GM19455 (cell line): ENCODE measurements around the gene PLCG2.

Source experiments
- ATAC-seq: cut with Tn5 transposase; IDR thresholded peaks from one replicate; pipeline ENCODE4 v1.9.1; 2021; ENCODE audit not compliant: unreplicated experiment

Gene PLCG2

DNA sequence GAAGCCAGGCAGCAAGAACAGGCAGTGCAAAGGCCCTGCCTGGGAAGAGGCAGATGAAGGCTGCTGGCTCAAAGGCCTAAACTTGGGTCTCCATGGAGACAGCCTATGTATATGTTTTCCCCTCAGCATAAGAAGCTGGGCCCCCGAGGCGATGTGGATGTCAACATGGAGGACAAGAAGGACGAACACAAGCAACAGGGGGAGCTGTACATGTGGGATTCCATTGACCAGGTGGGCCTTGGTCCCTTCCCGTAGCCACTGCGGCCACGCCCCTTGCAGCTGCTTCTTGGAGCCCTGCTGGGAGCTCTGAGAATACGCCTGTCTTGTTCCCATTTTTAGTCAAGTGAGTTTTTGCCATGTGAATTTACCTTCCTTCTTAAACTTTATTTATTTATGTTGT lies 126.2 kb downstream of the PLCG2 start:
- ATAC-seq: no peak

DNA sequence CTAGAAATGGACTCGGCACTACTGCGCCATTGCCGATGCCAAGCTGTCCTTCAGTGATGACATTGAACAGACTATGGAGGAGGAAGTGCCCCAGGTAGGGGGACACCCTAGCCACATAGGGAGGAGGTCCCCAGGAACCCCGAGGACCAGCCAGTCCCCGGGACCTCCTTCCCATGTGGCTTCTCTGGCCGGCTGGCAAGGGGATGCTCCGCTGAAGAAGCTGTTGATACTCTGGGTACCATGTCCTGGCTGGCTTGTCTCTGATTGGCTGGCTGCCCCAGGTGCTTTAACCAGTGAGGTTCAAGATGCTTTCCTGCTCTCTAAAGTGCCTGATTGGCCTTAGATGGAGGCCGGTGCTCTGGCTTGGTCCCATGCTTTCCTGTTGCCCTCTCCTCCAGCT lies 128.6 kb downstream of the PLCG2 start:
- ATAC-seq: no peak

DNA sequence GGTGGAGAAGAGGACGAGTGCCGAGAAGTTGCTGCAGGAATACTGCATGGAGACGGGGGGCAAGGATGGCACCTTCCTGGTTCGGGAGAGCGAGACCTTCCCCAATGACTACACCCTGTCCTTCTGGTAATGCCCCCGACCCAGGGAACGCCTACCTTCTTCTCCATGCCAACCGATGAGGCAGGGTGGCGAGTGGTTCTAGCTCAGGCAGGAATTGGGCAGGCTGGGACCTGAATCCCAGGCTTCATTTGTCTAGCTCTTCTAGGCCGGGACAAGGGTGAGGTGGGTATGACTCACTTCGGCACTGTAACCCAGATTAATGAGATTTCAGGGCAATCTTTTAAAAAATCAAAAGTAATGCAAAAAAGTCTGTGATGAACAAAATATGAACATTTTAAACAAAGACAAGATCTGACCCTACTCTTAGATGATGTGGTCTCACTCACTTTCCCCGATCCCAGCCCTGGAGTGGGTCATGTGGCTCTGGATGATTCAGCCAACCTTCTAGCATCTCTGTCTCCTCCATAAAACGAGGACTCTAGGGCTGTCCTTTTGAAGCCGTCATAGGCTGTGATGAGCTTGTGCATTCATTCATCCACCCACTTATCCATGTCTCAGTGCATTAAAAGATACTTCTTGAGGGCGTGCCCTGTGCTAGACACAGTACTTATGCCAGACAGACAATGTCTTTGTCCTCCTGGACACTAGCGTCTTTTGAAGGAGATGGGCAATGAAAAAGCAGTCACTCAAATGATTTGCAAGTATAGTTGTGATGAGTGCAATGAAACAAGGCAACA lies 129.6 kb downstream of the PLCG2 start:
- ATAC-seq: no peak

- no peak for ATAC-seq
Observed at GRCh38 chr16:81910366-81910885, 131.3 kb downstream of the PLCG2 start.

DNA sequence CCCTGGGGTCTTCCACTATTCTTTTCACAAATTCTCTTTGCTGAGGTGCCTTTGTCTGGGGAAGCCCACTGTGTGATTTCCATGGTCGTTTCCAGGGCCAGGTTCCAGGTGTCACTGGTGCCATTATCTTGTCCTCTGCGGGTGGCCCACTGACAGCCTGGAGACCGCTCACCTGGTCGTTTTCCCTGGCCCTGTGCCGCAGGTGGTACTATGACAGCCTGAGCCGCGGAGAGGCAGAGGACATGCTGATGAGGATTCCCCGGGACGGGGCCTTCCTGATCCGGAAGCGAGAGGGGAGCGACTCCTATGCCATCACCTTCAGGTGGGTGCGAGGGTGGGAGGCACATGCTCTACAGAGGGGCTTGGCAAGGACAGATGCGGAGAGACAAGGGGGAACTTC lies 133.3 kb downstream of the PLCG2 start:
- no peak for ATAC-seq

DNA sequence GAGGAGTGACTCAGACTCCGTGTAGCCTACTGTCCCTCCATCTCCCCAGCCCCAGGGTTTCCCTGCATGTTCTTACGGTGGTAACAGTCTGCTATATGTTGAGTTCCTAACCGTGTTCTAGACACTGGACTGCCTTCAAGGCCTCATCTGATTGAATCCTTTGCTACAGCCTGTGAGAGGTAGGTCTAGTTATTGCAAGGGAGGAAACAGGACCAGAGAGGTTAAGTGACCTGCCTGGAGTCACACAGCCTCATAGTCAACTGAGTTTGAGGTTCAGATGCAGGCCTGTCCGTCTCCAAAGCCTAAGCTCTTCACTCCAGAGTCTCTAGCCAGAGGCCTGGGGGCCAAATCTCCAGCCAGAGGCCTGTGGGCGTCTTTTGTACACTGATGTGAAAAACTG lies 134.1 kb downstream of the PLCG2 start:
- ATAC-seq: no peak

- ATAC-seq: no peak
Observed at GRCh38 chr16:81917375-81917774, 138.3 kb downstream of the PLCG2 start.

DNA sequence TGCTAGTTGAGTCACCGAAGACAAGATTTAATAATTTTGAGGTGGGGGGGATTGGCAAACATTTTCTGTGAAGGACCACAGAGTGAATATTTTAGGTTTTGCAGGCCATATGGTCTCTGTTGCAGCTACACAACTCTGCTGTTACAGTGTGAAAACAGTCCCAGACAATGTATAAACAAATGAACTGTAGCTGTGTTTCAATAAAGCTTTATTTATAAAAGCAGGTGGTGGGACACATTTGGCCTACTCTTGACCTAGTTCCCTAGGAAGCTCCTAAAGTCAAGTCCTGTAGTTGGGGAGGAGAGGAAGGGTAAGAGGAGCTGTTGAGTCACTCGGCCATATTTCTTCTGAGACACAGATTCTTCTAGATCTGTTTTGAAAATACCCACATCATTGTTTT lies 139.8 kb downstream of the PLCG2 start:
- ATAC-seq: no peak

DNA sequence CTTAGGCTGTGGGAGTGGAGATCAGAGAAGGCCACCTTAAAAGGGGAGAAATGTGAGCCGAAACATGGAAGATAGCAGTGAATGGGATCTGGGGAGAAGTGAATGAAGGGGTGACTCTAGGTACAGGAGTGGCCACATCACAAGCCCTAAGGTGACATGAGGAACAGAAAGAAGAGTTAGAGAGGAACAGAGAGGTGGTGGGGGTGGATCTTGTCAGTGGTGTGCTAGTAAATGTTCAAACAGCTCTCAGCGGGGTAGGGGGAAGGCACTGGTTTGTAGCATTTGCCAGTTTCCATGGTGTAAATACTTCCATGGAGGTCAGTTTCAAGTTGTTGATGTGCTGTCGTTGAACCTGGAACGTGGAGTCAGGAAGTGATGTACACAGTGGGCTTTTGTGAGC lies 141.4 kb downstream of the PLCG2 start:
- no peak for ATAC-seq

DNA sequence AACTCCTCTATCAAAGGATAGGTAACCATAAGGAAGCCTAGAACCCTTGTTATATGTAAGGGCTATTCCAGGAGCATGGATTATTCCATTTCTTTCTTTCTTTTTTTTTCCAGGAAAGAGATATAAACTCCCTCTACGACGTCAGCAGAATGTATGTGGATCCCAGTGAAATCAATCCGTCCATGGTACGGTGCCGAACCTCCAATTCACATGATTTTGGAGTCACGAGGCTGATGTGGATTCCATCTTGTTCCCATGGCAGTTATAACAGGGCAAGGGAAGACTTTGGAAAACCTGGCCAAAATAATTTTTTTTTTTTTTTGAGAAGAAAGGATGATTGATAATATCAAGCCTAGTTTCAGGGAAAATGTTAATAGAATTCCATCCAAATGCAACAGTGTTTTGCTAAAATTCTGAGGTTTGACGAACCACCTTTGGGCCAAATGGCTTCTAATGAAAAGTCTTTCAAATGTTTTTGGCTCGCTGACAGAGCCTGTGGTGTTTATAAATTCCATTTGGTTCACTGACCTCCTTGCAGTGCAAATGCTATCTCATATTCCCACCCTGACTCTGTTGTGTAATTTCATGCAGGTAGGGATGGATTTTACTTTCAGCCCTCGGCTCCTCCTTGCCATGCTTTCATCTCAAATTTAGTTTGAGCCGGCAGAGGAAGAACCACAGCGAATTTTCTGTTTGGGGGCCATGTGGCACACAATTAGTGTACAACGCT lies 142.2 kb downstream of the PLCG2 start:
- ATAC-seq: no peak

DNA sequence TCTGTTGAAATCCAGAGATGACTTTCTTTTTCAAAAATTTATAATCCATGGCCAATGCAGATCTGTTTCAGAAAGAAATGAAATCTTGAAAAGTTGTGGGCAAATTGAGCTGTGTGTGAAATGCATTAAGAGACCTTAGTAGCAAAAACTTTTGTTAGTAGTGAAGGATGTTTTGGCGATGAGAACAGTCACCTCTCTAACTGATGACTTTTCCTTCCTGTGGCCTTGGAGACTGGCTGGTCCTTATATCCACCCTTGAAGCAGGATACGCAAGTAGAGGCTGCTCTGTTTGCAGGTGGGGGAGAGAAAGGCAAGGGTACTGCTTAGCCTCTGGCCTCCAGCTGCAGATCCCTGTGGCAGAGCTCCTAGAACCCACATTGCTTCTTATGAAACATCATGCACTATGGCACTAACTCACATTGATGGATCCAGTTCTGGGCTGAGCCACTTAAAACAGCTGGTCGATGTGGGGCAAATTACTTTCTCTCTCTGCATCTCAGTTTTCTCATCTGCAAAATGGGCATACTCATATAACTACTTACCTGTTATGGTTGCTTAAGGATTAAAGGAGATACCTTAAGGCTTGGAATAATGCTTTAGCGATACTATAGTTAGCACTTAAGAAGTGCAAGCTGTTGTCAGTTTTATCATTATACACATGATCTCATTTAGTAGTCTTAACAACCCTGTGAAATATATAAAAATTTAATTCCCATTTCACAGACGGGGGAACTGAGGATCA lies 142.9 kb downstream of the PLCG2 start:
- no peak for ATAC-seq

DNA sequence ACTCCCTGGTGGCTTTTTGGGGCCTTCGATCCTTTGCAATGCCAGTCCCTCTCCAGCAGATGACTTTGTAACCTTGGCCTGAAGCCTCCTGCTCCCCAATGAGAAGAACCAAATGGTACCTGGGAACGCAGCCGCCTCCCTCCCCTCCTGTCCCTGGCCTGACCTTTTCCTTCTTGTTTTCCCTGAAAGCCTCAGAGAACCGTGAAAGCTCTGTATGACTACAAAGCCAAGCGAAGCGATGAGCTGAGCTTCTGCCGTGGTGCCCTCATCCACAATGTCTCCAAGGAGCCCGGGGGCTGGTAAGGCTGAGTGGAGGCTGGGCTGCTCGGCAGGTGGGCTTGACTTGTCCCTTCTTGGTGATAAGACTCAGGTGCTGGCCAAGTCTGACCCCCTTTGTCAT lies 144.2 kb downstream of the PLCG2 start:
- ATAC-seq: no peak

DNA sequence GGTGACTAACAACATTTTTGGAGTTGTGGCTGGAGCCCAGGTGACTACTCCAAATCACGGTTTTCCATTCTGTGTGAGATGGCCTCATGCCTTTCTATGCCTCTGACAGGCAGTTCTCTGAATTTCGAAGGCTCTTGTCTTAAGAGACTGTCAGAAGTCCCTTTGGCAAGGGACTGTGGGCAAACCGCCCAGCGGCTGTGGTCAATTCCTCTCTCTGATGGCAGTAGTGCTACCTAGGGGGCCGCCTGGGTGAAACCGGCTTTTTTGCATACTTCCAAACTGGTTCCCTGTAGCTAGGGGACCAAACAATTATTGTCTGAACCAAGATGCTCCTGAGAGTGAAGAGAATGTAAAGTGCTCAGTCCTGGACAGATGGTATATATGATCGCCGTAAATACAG lies 145.9 kb downstream of the PLCG2 start:
- no peak for ATAC-seq

DNA sequence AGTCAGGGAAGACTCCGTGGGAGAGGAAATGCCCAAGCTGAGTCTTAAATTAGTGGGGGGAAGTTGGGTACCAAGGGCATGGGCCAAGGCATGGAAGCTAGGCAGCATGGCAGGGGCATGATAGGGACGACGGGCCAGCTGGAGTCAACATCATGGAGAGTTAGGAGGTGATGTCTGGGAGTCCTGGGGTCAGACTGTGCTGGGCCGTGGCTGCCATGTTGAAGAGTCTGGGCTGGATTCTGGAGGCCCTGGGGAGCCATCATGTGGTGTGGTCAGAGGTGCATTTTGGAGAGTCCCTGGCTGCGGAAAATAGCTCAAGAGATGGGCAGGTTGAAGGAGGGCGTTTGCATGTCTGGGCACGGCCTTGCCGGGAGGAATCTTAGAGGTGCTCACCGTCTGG lies 146.9 kb downstream of the PLCG2 start:
- no peak for ATAC-seq

DNA sequence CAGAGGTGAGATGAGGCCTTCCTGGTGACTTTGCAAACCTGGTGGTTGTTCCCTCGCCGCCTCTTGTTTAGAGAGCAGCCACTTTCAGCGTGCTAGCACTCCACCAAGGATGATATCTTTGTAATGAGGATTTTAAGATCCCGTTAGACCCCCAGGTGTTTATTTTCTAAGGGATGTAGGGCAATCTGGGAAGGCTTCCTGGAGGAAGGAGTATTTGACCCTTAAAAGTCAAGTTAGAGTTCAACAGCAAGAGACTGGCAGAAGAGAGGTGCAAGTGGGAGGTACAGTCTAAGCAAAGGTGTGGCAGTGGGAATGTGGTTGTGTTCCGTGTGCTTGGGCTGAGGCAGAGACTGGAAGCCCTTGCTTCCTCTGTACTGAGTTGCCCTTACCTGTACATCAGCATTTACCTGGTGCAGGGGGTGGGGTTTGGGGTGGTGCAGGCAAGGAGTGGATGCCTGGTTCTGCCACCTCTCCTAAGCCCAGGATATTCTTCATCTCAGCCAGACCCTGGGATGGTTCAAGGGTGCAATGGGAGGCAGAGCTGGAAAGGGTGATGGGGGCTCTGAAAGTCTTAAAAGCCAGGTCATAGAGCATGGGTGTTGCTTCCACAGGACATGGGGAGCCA lies 148.6 kb downstream of the PLCG2 start:
- no peak for ATAC-seq

DNA sequence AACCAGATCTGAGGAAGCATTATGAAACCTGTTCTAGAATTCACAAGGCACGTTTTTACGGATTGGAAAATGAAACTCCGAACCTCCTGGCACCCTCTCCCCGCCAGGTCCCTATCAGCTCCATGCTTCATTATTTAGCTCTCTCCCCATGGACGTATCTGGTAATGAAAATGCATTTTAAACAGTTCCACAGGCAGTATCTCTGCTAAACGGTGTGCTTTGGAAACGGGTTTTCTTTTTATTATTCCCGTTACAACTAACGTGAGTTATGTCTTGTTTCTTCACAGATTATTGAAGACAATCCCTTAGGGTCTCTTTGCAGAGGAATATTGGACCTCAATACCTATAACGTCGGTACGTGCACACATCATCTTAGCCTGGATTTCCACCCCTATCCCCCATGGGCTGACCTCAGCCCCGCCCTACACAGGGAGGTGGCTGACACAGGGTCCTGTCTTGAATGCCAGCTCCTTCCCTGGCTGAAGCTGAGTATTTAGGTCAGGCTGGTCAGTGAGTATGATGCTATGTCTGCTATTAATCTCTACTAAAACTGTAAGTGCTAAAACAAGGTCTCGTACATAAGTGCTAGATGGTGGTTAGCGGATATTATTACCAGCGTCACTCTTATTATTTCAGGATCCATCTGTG lies 149.3 kb downstream of the PLCG2 start:
- ATAC-seq: no peak

DNA sequence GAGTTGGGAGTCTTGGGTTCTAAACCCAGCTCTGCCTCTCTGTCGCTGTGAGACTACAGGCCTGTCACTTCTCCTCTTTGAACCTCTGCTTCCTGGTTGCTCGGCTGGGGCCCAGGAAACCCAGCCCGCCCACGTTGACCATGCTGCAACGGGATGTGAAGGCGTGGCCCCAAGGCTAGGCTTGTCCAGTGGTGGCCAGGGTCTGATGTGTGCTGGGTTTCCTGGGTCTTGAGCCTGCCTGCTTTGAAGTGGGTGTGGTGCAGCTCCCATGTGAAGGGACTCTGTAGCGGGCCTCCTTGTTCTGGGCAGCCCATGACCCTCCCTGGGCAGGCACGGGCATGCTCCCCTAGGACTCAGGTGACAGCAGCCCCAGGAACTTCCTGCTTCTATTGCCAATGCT lies 149.9 kb downstream of the PLCG2 start:
- no peak for ATAC-seq

DNA sequence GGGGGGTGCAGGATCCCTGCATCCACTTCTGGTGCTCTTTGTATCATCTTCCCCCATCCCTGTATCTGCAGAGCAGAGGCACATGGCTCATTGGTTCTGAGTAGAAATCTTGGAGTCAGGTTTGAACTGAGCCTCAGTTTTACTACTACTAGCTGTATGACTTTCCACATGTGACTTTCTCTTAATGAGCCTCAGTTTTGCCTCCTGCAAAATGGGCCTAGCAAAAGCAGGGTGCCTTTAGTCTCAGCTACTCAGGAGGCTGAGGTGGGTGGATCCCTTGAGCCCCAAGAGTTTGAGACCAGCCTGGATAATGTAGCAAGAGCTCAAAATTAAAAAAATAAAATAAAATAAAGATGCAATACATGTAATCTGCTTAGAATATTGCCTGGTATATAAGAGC lies 150.8 kb downstream of the PLCG2 start:
- no peak for ATAC-seq

DNA sequence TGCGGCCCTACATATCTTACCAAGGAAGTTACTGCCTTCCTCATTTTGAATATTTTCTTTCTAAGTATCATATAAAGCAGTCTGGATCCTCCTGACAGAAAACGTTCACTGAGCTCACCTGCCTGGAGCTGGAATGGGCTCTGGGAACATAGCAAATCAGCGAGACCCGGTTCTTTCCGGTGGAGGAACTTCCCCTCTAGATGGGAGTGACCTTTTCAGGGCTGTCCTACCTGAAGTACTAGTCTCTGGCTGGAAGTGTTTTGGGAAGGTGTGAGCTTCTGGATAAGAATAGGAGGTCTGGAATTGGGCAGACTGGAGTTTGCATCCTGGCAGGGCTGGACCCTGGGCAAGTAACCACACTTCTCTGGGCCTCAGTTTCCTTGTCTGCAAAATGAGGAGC lies 152.8 kb downstream of the PLCG2 start:
- ATAC-seq: no peak

DNA sequence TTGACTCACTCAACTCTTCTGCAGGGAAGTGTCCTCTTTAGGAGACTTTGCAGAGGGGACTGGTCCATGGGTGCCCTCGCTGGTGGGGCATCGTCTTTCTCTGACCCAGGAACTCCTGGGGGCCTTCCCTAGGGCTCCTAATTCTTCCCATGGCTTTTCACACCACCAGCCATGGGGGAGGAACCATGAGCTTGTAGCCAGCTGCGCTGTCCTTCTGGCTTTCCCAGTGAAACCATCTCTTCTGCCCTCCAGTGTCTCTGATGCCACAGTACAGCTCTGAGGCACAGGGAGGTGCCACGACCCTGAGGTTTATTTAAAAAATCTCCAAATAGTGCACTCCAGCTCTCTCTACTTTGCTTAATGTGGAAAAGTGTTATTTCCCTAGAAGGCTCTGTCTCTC lies 153.6 kb downstream of the PLCG2 start:
- no peak for ATAC-seq

DNA sequence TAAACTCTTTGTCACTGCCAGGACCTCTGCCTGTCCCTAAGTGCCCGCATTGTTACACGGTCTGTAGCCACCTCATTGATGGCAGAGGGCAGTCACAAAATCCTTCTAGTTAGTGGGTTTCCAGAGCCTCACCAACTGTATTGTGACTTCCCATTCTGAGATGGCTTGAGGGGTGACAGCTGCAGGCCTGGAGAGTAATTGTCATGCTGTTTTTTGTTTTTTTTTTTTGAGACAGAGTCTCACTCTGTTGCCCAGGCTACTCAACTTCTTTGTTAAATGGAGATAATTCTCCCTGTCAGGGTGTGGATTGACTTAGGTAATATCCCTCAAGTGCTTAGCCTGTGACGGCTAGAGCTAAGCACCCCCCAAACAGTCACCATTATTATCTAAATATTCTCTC lies 154.3 kb downstream of the PLCG2 start:
- ATAC-seq: no peak
